ENCODE measurements around the gene HTR4.

GRCh38 chr5:148653291-148653835, 964 bp downstream of the HTR4 start:
- TF ChIP-seq HDGF (IDR thresholded peaks at IDR 0.05; ENCODE audit: borderline replicate concordance) (no peak), NFRKB (IDR thresholded peaks at IDR 0.05) (no peak), FOXK2 (IDR thresholded peaks at IDR 0.05) (no peak), ARNT (IDR thresholded peaks at IDR 0.05) (no peak), BHLHE40 (IDR thresholded peaks at IDR 0.05; ENCODE audit: borderline replicate concordance) (no peak), L3MBTL2 (conservative IDR thresholded peaks at IDR 0.05) (no peak), ELF4 (IDR thresholded peaks at IDR 0.05) (no peak), SUZ12 (IDR thresholded peaks at IDR 0.05) (no peak), SP1 (IDR thresholded peaks at IDR 0.05) (no peak), PKNOX1 (IDR thresholded peaks at IDR 0.05) (no peak), TARDBP (IDR thresholded peaks at IDR 0.05) (no peak), LEF1 (IDR thresholded peaks at IDR 0.05; ENCODE audit: borderline replicate concordance) (no peak)

Data from HEK293T (cell line).